ENCODE results near the gene KCNH1.
"Not testable (repeated sequence)": the region's sequence is repeated elsewhere in the genome, so short reads cannot be mapped to it uniquely, and the experiment has no call there.

Gene KCNH1

GRCh38 chr1:210669951-210670350 is 464.0 kb downstream of the KCNH1 start:
- Histone ChIP-seq H3K27me3 (ENCODE audit: control insufficient read depth in 2 of 2, insufficient read depth in 2 of 2, low read length in 2 of 2) (no peaks in the 10 kb centered on the region), H3K4me3 (ENCODE audit: low read length in 2 of 2) (no peak overlapping the region), H3K36me3 (ENCODE audit: control insufficient read depth in 2 of 2, insufficient read depth in 2 of 2, low read length in 2 of 2) (no peaks in the 10 kb centered on the region), H3K9me3 (ENCODE audit: control insufficient read depth in 2 of 2, low read length in 2 of 2) (no peaks in the 10 kb centered on the region), H3K9ac (ENCODE audit: low read depth in 1 of 2, low read length in 2 of 2) (no peak overlapping the region), H3K27ac (ENCODE audit: low read depth in 2 of 2, low read length in 2 of 2) (no peak overlapping the region), H3K4me1 (ENCODE audit: control insufficient read depth in 2 of 2, insufficient read depth in 2 of 2, low read length in 2 of 2) (no peaks in the 10 kb centered on the region)

- Histone ChIP-seq H3K36me3 (ENCODE audit: control insufficient read depth in 2 of 2, insufficient read depth in 2 of 2, low read length in 2 of 2) (no peaks in the 10 kb centered on the region), H3K27ac (ENCODE audit: low read depth in 2 of 2, low read length in 2 of 2) (no peak overlapping the region), H3K4me1 (ENCODE audit: control insufficient read depth in 2 of 2, insufficient read depth in 2 of 2, low read length in 2 of 2) (no peaks in the 10 kb centered on the region), H3K4me3 (ENCODE audit: low read length in 2 of 2) (no peak overlapping the region), H3K27me3 (ENCODE audit: control insufficient read depth in 2 of 2, insufficient read depth in 2 of 2, low read length in 2 of 2) (no peaks in the 10 kb centered on the region), H3K9me3 (ENCODE audit: control insufficient read depth in 2 of 2, low read length in 2 of 2) (no peaks in the 10 kb centered on the region), H3K9ac (ENCODE audit: low read depth in 1 of 2, low read length in 2 of 2) (no peak overlapping the region)
These were observed 470.0 kb downstream of the KCNH1 start for GRCh38 chr1:210663730-210664573.

GRCh38 chr1:210662291-210663050 is 471.5 kb downstream of the KCNH1 start:
- no peaks in the 10 kb centered on the region for H3K36me3 ChIP-seq (ENCODE audit: control insufficient read depth in 2 of 2, insufficient read depth in 2 of 2, low read length in 2 of 2)
- H3K9ac ChIP-seq (ENCODE audit: low read depth in 1 of 2, low read length in 2 of 2): no peak overlapping the region
- H3K4me1 ChIP-seq (ENCODE audit: control insufficient read depth in 2 of 2, insufficient read depth in 2 of 2, low read length in 2 of 2): no peaks in the 10 kb centered on the region
- H3K4me3 ChIP-seq (ENCODE audit: low read length in 2 of 2): no peak overlapping the region
- H3K9me3 ChIP-seq (ENCODE audit: control insufficient read depth in 2 of 2, low read length in 2 of 2): no peaks in the 10 kb centered on the region
- no peak overlapping the region for H3K27ac ChIP-seq (ENCODE audit: low read depth in 2 of 2, low read length in 2 of 2)
- no peaks in the 10 kb centered on the region for H3K27me3 ChIP-seq (ENCODE audit: control insufficient read depth in 2 of 2, insufficient read depth in 2 of 2, low read length in 2 of 2)

GRCh38 chr1:210661520-210661919 is 472.4 kb downstream of the KCNH1 start:
- not testable (repeated sequence) for H3K9me3 ChIP-seq (ENCODE audit: control insufficient read depth in 2 of 2, low read length in 2 of 2); H3K4me1 ChIP-seq (ENCODE audit: control insufficient read depth in 2 of 2, insufficient read depth in 2 of 2, low read length in 2 of 2); H3K27me3 ChIP-seq (ENCODE audit: control insufficient read depth in 2 of 2, insufficient read depth in 2 of 2, low read length in 2 of 2); H3K27ac ChIP-seq (ENCODE audit: low read depth in 2 of 2, low read length in 2 of 2); H3K9ac ChIP-seq (ENCODE audit: low read depth in 1 of 2, low read length in 2 of 2); H3K36me3 ChIP-seq (ENCODE audit: control insufficient read depth in 2 of 2, insufficient read depth in 2 of 2, low read length in 2 of 2); H3K4me3 ChIP-seq (ENCODE audit: low read length in 2 of 2)

- Histone ChIP-seq H3K9me3 (ENCODE audit: control insufficient read depth in 2 of 2, low read length in 2 of 2) (no peaks in the 10 kb centered on the region), H3K36me3 (ENCODE audit: control insufficient read depth in 2 of 2, insufficient read depth in 2 of 2, low read length in 2 of 2) (no peaks in the 10 kb centered on the region), H3K27ac (ENCODE audit: low read depth in 2 of 2, low read length in 2 of 2) (no peak overlapping the region), H3K4me3 (ENCODE audit: low read length in 2 of 2) (no peak overlapping the region), H3K9ac (ENCODE audit: low read depth in 1 of 2, low read length in 2 of 2) (no peak overlapping the region), H3K4me1 (ENCODE audit: control insufficient read depth in 2 of 2, insufficient read depth in 2 of 2, low read length in 2 of 2) (no peaks in the 10 kb centered on the region), H3K27me3 (ENCODE audit: control insufficient read depth in 2 of 2, insufficient read depth in 2 of 2, low read length in 2 of 2) (no peaks in the 10 kb centered on the region)
These were observed 476.1 kb downstream of the KCNH1 start for GRCh38 chr1:210657806-210658205.

GRCh38 chr1:210655511-210655910 is 478.4 kb downstream of the KCNH1 start:
- no peak overlapping the region for H3K4me3 ChIP-seq (ENCODE audit: low read length in 2 of 2)
- no peaks in the 10 kb centered on the region for H3K27me3 ChIP-seq (ENCODE audit: control insufficient read depth in 2 of 2, insufficient read depth in 2 of 2, low read length in 2 of 2)
- no peaks in the 10 kb centered on the region for H3K36me3 ChIP-seq (ENCODE audit: control insufficient read depth in 2 of 2, insufficient read depth in 2 of 2, low read length in 2 of 2)
- H3K4me1 ChIP-seq (ENCODE audit: control insufficient read depth in 2 of 2, insufficient read depth in 2 of 2, low read length in 2 of 2): no peaks in the 10 kb centered on the region
- H3K9me3 ChIP-seq (ENCODE audit: control insufficient read depth in 2 of 2, low read length in 2 of 2): no peaks in the 10 kb centered on the region
- H3K9ac ChIP-seq (ENCODE audit: low read depth in 1 of 2, low read length in 2 of 2): no peak overlapping the region
- H3K27ac ChIP-seq (ENCODE audit: low read depth in 2 of 2, low read length in 2 of 2): peak overlapping the region in 1 of 2 donors; percentile 16

- no peaks in the 10 kb centered on the region for H3K4me1 ChIP-seq (ENCODE audit: control insufficient read depth in 2 of 2, insufficient read depth in 2 of 2, low read length in 2 of 2)
These were observed 479.6 kb downstream of the KCNH1 start for GRCh38 chr1:210654176-210654981.

GRCh38 chr1:210653771-210654170 is 480.2 kb downstream of the KCNH1 start:
- H3K27me3 ChIP-seq (ENCODE audit: control insufficient read depth in 2 of 2, insufficient read depth in 2 of 2, low read length in 2 of 2): no peaks in the 10 kb centered on the region
- H3K36me3 ChIP-seq (ENCODE audit: control insufficient read depth in 2 of 2, insufficient read depth in 2 of 2, low read length in 2 of 2): no peaks in the 10 kb centered on the region
- no peaks in the 10 kb centered on the region for H3K9me3 ChIP-seq (ENCODE audit: control insufficient read depth in 2 of 2, low read length in 2 of 2)
- no peak overlapping the region for H3K27ac ChIP-seq (ENCODE audit: low read depth in 2 of 2, low read length in 2 of 2)
- no peaks in the 10 kb centered on the region for H3K4me1 ChIP-seq (ENCODE audit: control insufficient read depth in 2 of 2, insufficient read depth in 2 of 2, low read length in 2 of 2)
- no peak overlapping the region for H3K9ac ChIP-seq (ENCODE audit: low read depth in 1 of 2, low read length in 2 of 2)
- no peak overlapping the region for H3K4me3 ChIP-seq (ENCODE audit: low read length in 2 of 2)

More at GRCh38 chr1:210654176-210654981, 479.6 kb downstream of the KCNH1 start:
- H3K9me3 ChIP-seq (ENCODE audit: control insufficient read depth in 2 of 2, low read length in 2 of 2): no peaks in the 10 kb centered on the region
- no peaks in the 10 kb centered on the region for H3K36me3 ChIP-seq (ENCODE audit: control insufficient read depth in 2 of 2, insufficient read depth in 2 of 2, low read length in 2 of 2)
- no peak overlapping the region for H3K9ac ChIP-seq (ENCODE audit: low read depth in 1 of 2, low read length in 2 of 2)
- H3K27ac ChIP-seq (ENCODE audit: low read depth in 2 of 2, low read length in 2 of 2): no peak overlapping the region
- H3K4me3 ChIP-seq (ENCODE audit: low read length in 2 of 2): no peak overlapping the region
- no peaks in the 10 kb centered on the region for H3K27me3 ChIP-seq (ENCODE audit: control insufficient read depth in 2 of 2, insufficient read depth in 2 of 2, low read length in 2 of 2)

- no peaks in the 10 kb centered on the region for H3K4me1 ChIP-seq (ENCODE audit: control insufficient read depth in 2 of 2, insufficient read depth in 2 of 2, low read length in 2 of 2)
- H3K27ac ChIP-seq (ENCODE audit: low read depth in 2 of 2, low read length in 2 of 2): no peak overlapping the region
- H3K9me3 ChIP-seq (ENCODE audit: control insufficient read depth in 2 of 2, low read length in 2 of 2): no peaks in the 10 kb centered on the region
- no peak overlapping the region for H3K9ac ChIP-seq (ENCODE audit: low read depth in 1 of 2, low read length in 2 of 2)
- H3K4me3 ChIP-seq (ENCODE audit: low read length in 2 of 2): no peak overlapping the region
- H3K36me3 ChIP-seq (ENCODE audit: control insufficient read depth in 2 of 2, insufficient read depth in 2 of 2, low read length in 2 of 2): no peaks in the 10 kb centered on the region
- H3K27me3 ChIP-seq (ENCODE audit: control insufficient read depth in 2 of 2, insufficient read depth in 2 of 2, low read length in 2 of 2): no peaks in the 10 kb centered on the region
These were observed 481.5 kb downstream of the KCNH1 start for GRCh38 chr1:210652329-210652954.

Measured in mucosa of rectum (tissue), 2 donors.